Ovary (tissue), 3 donors: ENCODE data around the gene GJE1.
"Not testable (repeated sequence)": the region's sequence is repeated elsewhere in the genome, so short reads cannot be mapped to it uniquely, and the experiment has no call there.

ENCODE experiments used
- EP300 ChIP-seq: sonication (generic); formaldehyde crosslinking; IDR thresholded peaks from one replicate; pipeline ENCODE4 v1.6.1; 2017; ENCODE audit warnings: antibody characterized with exemption
- TF ChIP-seq, protein P1 (sequence below), 3 donors: fragments of 450-650 bp in 2 of 3; fragments of 200-600 bp in 1 of 3; IDR thresholded peaks; one replicate each; pipeline versions ENCODE4 v1.5.1 to v1.8.0; 2016 to 2022; ENCODE audit warnings: antibody characterized with exemption in 3 of 3, mild to moderate bottlenecking in 1 of 3
- donor health status: DM: no; HTN: no; CAD: no.

DNA sequence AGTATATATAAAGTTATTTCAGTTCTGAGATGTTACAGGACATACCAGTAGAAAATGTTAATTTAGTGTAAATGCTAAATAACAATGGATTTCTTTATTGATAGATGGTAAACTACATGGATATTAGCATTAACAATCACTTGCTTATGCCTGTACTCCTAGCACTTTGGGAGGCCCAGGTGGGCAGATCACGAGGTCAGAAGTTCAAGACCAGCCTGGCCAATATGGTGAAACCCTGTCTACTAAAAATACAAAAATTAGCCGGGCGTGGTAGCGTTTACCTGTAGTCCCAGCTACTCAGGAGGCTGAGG lies 24.0 kb downstream of the GJE1 start:
- TF ChIP-seq, protein P1, sequence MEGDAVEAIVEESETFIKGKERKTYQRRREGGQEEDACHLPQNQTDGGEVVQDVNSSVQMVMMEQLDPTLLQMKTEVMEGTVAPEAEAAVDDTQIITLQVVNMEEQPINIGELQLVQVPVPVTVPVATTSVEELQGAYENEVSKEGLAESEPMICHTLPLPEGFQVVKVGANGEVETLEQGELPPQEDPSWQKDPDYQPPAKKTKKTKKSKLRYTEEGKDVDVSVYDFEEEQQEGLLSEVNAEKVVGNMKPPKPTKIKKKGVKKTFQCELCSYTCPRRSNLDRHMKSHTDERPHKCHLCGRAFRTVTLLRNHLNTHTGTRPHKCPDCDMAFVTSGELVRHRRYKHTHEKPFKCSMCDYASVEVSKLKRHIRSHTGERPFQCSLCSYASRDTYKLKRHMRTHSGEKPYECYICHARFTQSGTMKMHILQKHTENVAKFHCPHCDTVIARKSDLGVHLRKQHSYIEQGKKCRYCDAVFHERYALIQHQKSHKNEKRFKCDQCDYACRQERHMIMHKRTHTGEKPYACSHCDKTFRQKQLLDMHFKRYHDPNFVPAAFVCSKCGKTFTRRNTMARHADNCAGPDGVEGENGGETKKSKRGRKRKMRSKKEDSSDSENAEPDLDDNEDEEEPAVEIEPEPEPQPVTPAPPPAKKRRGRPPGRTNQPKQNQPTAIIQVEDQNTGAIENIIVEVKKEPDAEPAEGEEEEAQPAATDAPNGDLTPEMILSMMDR (IDR thresholded peaks at IDR 0.05), result not testable (repeated sequence)
- not testable (repeated sequence) for TF ChIP-seq EP300
